KOPT-K1 (cell line): ENCODE measurements around the gene CSRNP3.
"Not testable (repeated sequence)": the region's sequence is repeated elsewhere in the genome, so short reads cannot be mapped to it uniquely, and the experiment has no call there.

ENCODE experiments used
- H3K27ac ChIP-seq: fragments of 200-600 bp; sonication (generic); 2 replicates; pipeline ENCODE4 v1.5.1; 2016; ENCODE audit warnings: antibody characterized with exemption, mild to moderate bottlenecking, low read depth, low read length; ENCODE audit not compliant: poor library complexity, severe bottlenecking
- H3K36me3 ChIP-seq: fragments of 200-600 bp; sonication (generic); 2 replicates; pipeline ENCODE4 v1.5.1; 2017; ENCODE audit warnings: antibody characterized with exemption, mild to moderate bottlenecking, low read length, moderate library complexity; ENCODE audit not compliant: insufficient read depth
- H3K9me3 ChIP-seq: fragments of 200-600 bp; sonication (generic); 2 replicates; pipeline ENCODE4 v1.5.1; 2017; ENCODE audit warnings: antibody characterized with exemption, low read length, mild to moderate bottlenecking; ENCODE audit not compliant: insufficient read depth, poor library complexity, severe bottlenecking

Gene CSRNP3

DNA sequence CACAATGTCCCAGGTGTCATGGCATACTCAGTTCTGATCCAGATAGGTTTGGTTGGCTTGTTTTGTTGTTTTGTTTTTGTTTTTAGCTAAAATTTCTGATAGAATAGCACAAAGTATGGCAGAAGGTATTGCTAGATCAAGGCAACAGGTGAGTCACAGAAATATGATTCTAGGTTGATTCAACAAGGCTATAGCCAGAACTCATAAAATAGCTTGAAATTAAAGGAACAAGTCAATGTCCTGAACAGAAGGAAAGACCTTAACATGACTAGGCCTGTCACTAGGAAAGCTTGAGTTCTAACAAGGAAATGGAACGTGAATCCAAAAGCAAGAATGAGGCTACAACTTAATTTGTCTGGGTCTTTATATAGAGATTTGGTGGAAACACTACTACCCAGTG, 167.5 kb downstream of the CSRNP3 start:
- Histone ChIP-seq H3K9me3 (no peaks in the 10 kb centered on the region), H3K27ac (no peak overlapping the region), H3K36me3 (no peaks in the 10 kb centered on the region)

DNA sequence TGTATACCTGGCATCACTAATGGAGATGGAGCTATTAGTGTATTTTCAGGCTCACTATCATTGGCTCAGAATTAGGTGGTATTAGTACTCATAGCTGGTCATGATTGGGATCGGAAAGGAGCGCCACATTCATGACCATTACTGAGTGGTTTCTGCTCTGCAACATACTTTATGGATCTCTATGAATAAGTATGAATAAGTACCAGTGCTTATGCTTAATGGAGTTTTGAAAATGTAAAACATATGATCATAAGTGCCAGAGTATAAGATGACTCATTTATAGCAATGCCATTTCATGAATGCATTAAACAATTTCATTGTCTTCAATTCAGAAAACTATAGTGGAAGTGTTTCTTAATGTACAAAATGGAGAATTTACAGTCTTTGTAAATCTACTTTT, 167.9 kb downstream of the CSRNP3 start:
- no peaks in the 10 kb centered on the region for H3K9me3 ChIP-seq
- no peaks in the 10 kb centered on the region for H3K36me3 ChIP-seq
- H3K27ac ChIP-seq: no peak overlapping the region

DNA sequence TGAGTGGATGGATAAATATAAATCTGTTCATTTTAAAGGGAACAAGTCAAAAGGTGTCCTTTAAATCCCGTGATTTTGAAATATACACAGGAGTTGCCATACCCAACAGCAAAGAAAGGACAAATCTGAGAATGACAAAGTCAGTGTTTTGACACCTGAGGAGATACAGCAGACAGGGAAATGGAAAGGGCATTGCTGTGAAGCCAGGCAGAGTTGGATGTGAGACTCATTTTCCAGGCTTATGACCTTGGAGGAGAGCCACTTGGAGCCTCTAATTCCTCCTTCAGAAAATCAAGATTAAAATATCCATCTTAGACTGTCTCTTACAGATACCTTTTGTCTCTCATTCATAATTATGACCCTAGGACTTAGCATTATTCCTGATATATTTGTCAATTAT, 170.0 kb downstream of the CSRNP3 start:
- Histone ChIP-seq H3K9me3 (no peaks in the 10 kb centered on the region), H3K36me3 (no peaks in the 10 kb centered on the region), H3K27ac (no peak overlapping the region)

DNA sequence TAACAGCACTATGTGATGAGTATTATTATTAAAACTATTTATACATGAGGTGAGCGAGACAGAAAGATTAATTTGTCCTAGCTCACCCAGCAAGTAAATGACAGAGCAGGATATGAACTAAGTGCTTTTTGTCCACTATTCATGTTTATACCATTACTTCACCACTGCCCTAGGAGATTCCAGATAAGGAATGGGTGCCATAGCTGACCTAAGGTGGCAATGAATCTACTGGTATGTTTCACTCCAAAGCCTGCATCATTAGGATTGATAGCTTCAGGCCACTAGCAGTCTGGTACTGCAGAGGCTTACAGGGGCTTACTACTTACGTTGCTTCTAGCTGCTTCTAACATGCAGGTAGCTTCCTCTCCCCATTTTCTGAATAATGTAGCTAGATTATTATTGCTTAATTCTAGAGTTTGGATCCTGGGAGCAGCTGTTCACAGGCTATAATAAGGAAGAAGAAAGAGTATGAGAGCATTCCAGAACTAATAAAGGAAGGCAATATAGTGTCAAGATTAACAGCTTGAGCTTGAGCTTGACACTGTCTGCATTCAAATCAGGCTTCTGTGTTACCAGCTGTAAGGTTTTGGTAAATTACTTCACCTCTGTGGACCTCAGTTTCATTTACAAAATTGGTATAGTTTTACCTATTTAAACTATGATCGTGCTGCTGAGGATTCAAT, 170.9 kb downstream of the CSRNP3 start:
- Histone ChIP-seq H3K9me3 (no peaks in the 10 kb centered on the region), H3K36me3 (no peaks in the 10 kb centered on the region), H3K27ac (no peak overlapping the region)

DNA sequence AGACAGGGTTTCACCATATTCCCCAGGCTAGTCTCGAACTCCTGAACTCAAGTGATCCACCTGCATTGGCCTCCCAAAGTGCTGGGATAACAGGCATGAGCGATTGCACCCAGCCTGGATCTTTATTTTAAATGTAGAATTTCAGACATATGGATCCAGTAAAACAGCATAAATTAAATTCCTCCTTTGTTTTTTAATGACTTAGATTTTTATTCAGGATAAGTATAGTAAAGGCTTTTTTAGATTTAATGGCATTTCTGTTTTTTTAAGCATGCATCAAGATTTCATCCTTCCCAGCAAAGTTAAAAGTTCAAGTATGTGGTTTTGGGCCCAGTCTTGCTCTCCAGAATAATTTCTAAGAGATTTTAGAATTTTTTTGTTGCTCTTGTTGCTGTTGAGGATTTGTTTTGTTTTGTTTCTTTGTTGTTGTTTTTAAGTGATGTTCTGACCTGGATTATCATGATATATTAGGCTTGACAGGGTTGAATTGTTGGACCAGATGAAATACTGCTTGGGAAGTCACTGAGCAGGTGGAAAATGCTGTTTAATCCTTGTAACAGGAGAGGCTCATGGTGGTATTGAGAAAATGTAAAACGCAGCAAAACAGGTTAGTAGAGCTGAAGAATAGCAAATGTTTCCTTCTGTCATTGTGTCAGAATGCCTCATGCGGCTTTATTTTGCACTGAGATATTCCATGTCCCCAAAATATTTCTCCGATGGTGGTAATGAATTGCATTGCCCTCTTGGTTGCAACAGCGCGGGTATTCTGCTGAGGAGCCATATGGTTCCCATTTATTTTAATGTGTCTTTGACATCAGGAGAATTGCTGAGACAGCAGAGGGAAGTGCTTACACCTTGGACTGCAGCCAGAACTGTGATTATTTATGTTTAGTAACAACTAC, 176.7 kb downstream of the CSRNP3 start:
- H3K27ac ChIP-seq: no peak overlapping the region
- no peaks in the 10 kb centered on the region for H3K9me3 ChIP-seq
- no peaks in the 10 kb centered on the region for H3K36me3 ChIP-seq

DNA sequence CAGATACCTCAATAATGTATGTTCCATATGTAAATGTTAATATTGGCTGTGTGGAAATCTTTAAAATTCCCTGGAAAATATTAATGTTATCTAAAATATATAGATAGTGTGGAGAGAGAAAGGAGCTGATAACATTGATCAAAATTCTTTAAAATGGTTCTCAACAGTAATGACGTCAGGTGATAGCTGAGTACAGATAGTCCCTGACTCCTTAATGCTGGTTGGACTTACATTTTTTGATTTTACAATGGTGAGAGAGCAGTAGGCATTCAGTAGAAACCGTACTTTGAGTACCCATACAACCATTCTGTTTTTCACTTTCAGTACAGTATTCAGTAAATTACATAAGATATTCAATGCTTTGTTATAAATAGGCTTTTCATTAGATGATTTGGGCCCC, 177.9 kb downstream of the CSRNP3 start:
- no peak overlapping the region for H3K27ac ChIP-seq
- H3K9me3 ChIP-seq: no peaks in the 10 kb centered on the region
- no peaks in the 10 kb centered on the region for H3K36me3 ChIP-seq

DNA sequence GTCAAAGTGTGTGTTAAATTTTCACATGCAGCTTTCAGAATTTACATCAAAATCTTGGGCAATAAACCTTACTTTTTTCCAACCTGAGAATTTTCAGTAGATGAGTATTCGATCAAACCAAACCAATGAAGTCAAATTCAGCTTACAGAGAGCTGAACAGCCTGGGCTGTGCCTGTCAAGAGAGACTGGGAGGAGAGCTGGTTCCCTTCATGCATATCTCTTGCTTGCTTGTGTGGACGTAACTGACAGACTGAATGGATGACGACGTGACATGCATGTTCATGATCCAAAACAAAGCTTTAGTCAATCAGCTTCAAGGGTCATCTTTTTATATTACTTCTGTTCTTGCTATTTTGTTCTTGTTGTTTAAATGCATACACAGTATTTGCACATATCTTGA, 179.3 kb downstream of the CSRNP3 start:
- no peaks in the 10 kb centered on the region for H3K9me3 ChIP-seq
- H3K27ac ChIP-seq: no peak overlapping the region

DNA sequence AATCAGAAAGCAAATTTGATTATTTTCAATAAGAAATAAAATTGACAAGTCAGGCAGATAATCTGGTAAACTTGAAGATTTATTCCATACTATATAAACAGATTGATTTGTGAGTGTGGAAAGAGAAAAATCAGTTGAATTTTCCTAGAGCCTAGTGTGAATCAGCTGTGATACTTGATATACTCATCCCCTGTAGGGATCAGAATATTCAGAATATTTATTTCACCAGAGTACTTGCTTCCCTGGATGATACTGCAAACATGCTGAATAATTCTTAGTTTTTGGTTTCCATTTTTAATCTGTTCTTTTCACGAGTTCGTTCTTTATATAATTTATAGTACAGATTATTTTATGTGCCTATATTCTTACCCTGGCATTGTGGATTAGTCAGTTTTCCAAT, 181.7 kb downstream of the CSRNP3 start:
- Histone ChIP-seq H3K36me3 (no peaks in the 10 kb centered on the region), H3K9me3 (no peaks in the 10 kb centered on the region), H3K27ac (no peak overlapping the region)

More for the DNA sequence above, 179.3 kb downstream of the CSRNP3 start:
- H3K36me3 ChIP-seq: no peaks in the 10 kb centered on the region

DNA sequence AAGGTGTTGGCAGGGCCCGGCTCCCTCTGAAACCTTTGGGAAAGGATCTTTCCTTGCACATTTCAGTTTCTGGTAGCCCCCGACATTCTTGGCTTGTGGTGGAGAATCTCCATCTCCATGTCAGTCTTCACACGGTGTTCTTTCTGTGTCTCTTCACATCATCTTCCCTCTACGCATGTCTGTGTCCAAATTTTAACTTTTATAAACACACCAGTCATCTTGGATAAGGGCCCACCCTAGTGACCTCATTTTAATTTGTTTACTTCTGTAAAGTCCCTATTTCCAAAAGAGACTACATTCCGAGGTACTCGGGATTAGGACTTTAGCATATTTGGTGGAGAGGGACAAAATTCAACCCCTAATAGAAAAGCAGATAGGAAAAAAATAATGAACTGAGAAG, 186.2 kb downstream of the CSRNP3 start:
- Histone ChIP-seq H3K36me3 (no peaks in the 10 kb centered on the region), H3K27ac (no peak overlapping the region), H3K9me3 (no peaks in the 10 kb centered on the region)

DNA sequence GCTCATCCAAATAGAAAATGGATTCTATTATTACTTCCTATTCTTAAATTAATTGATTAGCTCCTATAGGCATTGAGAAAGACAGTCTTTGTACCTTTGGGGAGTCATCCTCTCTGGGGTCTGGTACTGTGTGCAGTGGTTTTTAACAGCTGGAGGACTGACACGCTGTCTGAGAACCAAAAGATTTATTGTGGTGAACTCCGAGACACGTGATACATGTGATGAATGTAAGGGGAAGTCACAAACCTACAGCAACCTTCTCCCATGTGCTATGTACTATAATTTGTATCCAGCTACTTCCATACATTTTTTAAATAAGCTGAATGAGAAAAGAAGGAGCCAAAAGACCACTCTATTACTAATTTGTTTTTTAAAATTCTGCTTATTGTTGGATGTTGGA, 190.9 kb downstream of the CSRNP3 start:
- H3K27ac ChIP-seq: no peak overlapping the region
- no peaks in the 10 kb centered on the region for H3K36me3 ChIP-seq
- H3K9me3 ChIP-seq: no peaks in the 10 kb centered on the region

DNA sequence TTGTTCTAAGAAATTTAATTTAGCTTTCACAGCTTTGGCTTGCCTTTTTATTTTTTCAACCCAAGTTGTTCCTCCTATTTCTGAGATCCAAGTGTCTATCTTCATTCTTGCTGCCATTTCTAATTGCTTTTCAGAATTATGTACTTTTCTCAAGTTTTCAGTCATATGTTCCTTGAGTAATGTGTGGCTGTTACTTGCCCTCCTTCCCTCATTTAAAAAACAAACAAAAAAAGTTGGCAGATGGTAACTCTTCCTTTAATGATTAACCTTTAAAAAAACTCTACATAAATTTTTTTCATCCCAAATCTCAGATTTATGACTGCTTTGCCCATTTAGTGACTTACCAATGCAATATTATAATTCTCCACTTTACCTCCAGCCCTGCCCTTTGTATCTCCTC, 193.2 kb downstream of the CSRNP3 start:
- Histone ChIP-seq H3K9me3 (no peaks in the 10 kb centered on the region), H3K27ac (no peak overlapping the region), H3K36me3 (no peaks in the 10 kb centered on the region)

DNA sequence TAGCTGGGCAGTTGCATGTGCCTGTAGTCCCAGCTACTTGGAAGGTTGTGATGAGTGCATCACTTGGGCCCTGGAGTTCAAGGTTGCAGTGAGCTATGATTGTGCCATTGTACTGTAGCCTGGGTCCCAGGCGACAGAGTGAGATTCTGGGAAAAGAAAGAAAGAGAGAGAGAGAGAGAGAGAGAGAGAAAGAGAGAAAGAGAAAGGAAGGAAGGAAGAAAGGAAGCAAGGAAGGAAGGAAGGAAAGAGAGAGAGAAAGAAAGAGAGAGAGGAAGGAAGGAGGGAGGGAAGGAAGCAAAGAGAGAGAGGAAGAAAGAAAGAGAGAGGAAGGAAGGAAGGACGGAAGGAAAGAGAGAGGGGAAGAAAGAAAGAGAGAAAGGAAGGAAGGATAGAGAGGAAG, 196.1 kb downstream of the CSRNP3 start:
- Histone ChIP-seq H3K36me3 (no peaks in the 10 kb centered on the region), H3K9me3 (no peaks in the 10 kb centered on the region), H3K27ac (no peak overlapping the region)

DNA sequence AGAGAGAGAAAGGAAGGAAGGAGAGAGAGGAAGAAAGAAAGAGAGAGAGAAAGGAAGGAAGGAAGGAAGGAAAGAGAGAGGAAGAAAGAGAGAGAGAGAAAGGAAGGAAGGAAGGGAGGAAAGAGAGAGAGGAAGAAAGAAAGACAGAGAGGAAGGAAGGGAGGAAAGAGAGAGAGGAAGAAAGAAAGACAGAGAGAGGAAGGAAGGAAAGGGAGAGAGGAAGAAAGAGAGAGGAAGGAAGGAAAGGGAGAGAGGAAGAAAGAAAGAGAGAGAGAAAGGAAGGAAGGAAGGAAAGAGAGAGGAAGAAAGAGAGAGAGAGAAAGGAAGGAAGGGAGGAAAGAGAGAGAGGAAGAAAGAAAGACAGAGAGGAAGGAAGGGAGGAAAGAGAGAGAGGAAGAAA, 196.6 kb downstream of the CSRNP3 start:
- not testable (repeated sequence) for H3K36me3 ChIP-seq, H3K27ac ChIP-seq, H3K9me3 ChIP-seq

DNA sequence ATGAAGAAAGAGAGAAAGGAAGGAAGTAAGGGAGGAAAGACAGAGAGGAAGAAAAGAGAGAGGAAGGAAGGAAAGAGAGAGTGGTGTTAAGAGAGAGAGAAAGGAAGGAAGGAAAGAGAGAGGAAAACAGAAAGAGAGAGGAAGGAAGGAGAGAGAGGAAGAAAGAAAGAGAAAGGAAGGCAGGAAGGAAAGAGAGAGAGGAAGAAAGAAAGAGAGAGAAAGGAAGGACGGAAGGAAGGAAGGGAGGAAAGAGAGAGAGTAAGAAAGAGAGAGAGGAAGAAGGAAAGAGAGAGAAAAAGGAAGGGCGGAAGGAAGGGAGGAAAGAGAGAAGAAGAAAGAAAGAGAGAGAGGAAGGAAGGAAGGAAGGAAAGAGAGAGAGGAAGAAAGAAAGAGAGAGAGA, 197.1 kb downstream of the CSRNP3 start:
- no peak overlapping the region for H3K27ac ChIP-seq
- H3K9me3 ChIP-seq: no peaks in the 10 kb centered on the region
- no peaks in the 10 kb centered on the region for H3K36me3 ChIP-seq

DNA sequence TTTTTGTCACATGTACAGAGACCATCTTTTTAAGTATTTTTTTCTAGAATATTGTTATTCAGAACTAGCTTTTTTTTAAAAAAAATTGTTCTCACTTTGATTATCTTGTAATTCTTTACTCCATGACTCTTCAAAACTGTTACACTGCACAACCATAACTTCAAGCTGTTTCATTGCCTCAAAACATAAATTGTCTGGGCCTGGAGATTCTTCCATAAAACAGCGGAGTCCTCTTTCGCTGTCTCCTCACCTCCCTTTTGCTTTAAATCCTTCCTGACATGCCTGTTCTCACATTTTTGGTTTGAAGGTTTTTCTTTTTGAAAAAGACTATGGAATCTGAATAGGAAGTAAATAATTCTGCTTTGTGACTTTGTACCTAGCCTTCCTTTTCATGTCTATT, 197.9 kb downstream of the CSRNP3 start:
- Histone ChIP-seq H3K36me3 (no peaks in the 10 kb centered on the region), H3K27ac (no peak overlapping the region), H3K9me3 (no peaks in the 10 kb centered on the region)

DNA sequence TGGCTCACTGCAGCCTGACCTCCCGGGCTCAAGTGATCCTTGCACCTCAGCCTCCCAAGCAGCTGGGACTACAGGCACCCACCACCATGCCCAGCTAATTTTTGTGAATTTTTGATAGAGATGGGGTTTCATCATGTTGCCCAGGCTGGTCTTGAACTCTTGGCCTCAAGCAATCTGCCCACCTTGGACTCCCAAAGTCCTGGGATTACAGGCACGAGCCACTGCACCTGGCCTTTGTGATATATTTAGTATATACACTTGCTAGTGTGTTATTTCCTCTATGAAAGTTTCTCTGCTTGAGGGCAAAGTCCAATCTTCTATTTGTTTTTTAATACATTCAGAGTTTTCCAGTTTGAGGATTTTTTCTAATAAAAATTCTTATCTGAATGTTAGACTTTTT, 205.3 kb downstream of the CSRNP3 start:
- no peaks in the 10 kb centered on the region for H3K36me3 ChIP-seq
- no peak overlapping the region for H3K27ac ChIP-seq
- no peaks in the 10 kb centered on the region for H3K9me3 ChIP-seq
